ENCODE data around the gene DPPA5. TPM values are rescaled to one million over a fixed set of nuclear protein-coding genes. Genes with fewer than 3 reads are reported as not detected.

The DPPA5 gene
- not detected in 5 replicates for total RNA-seq (2022; extraction: Qiagen RNA extraction)

GRCh38 chr6:73353636-73354593 is at the start of gene DPPA5:
Gene DPPA5, minus strand, starts transcription at chr6:73354276. Its CDS starts 51 bp downstream, at chr6:73354225.

GRCh38 chr6:73394577-73395354 is 40.7 kb upstream of the DPPA5 start, which contains the start of gene DDX43:
Gene DDX43, plus strand, starts transcription at chr6:73394828. Its CDS starts 78 bp downstream, at chr6:73394906.

GRCh38 chr6:73369563-73369962 is 15.5 kb upstream of the DPPA5 start, which contains the start of gene OOEP:
Gene OOEP, minus strand, starts transcription at chr6:73369897. Its CDS starts 105 bp downstream, at chr6:73369792.

GRCh38 chr6:73362358-73362757 is 8.3 kb upstream of the DPPA5 start, which contains the start of gene KHDC3L:
Gene KHDC3L, plus strand, starts transcription at chr6:73362658. Its CDS starts 72 bp downstream, at chr6:73362730.

Other genes with a start within 250 kb of the DPPA5 start
- gene KHDC1L, start 128.8 kb downstream of the DPPA5 start, total RNA-seq (2022; extraction: Qiagen RNA extraction) = 0.22 to 0.33 TPM (median 0.26 TPM) in 5 replicates
- gene KHDC1, start 91.1 kb downstream of the DPPA5 start, total RNA-seq (2022; extraction: Qiagen RNA extraction) = 2.8 to 3.9 TPM (median 3.3 TPM) in 5 replicates
- not detected in 5 replicates for gene KHDC3L, start 8.4 kb upstream of the DPPA5 start, total RNA-seq (2022; extraction: Qiagen RNA extraction)
- not detected in 5 replicates for gene OOEP, start 15.6 kb upstream of the DPPA5 start, total RNA-seq (2022; extraction: Qiagen RNA extraction)
- not detected in 5 replicates for gene DDX43, start 40.6 kb upstream of the DPPA5 start, total RNA-seq (2022; extraction: Qiagen RNA extraction)
- gene CGAS, start 98.0 kb upstream of the DPPA5 start, total RNA-seq (2022; extraction: Qiagen RNA extraction) = 3.6 to 4.3 TPM (median 4.2 TPM) in 5 replicates
- 8.8 to 10.4 TPM (median 9.5 TPM) in 5 replicates for gene MTO1, start 107.5 kb upstream of the DPPA5 start, total RNA-seq (2022; extraction: Qiagen RNA extraction)
- 7,252 to 8,874 TPM (median 7,528 TPM) in 5 replicates for gene EEF1A1, start 166.8 kb upstream of the DPPA5 start, total RNA-seq (2022; extraction: Qiagen RNA extraction)

Measured in A549 treated with AZD2906 at 1 μM for 4 hours (cell line).